GM18511 (cell line): ENCODE data around the gene PRAMEF26.
"Not testable (repeated sequence)": the region's sequence is repeated elsewhere in the genome, so short reads cannot be mapped to it uniquely, and the experiment has no call there.

Source experiments
- ATAC-seq: cut with Tn5 transposase; IDR thresholded peaks from one replicate; pipeline ENCODE4 v1.9.1; 2021; ENCODE audit warnings: mild to moderate bottlenecking, moderate library complexity; ENCODE audit not compliant: unreplicated experiment

PRAMEF26 gene

GRCh38 chr1:13155909-13156308 is at the start of gene PRAMEF26:
PRAMEF26 (minus strand) TSS chr1:13156009; CDS start chr1:13153095, 2,914 bp downstream.
- not testable (repeated sequence) for ATAC-seq

- not testable (repeated sequence) for ATAC-seq
These were observed 45.5 kb upstream of the PRAMEF26 start, which contains the start of gene PRAMEF13 for GRCh38 chr1:13201309-13201708. PRAMEF13 (minus strand) TSS chr1:13201409; CDS start chr1:13199589, 1,820 bp downstream.

- ATAC-seq = not testable (repeated sequence)
These were observed 15.7 kb upstream of the PRAMEF26 start, which contains the start of gene PRAMEF9 for GRCh38 chr1:13171548-13171947. PRAMEF9 (plus strand) TSS chr1:13171848; CDS start chr1:13175281, 3,433 bp downstream.

DNA sequence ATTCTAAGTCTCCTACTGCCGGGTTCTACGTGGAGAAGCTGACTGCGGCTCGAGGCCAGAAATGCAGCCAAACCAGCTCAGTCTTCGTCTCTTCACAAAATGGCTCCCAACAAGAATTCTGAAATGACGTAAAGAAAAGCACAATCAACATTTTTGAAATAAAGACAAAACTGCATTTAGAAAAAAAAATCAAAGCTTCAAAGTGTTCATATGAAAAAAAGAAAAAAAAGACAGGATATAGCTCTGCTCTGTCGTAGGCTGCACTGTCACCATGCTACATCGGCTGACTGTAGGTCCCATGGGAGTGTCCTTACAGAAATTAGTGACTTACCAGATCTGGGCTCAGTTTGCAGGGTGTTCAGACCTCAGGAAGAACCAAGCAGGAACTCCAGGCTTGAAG is 9.7 kb upstream of the PRAMEF26 start, which contains the start of gene HNRNPCL4:
HNRNPCL4 (minus strand) TSS at position 101 of the 400 bp plus-strand sequence. CDS start 164 bp downstream, outside the sequence.
- ATAC-seq = not testable (repeated sequence)

GRCh38 chr1:13116754-13117153 is 39.1 kb downstream of the PRAMEF26 start, which contains the start of gene HNRNPCL2:
HNRNPCL2 (minus strand) TSS chr1:13116854; CDS start chr1:13116400, 454 bp downstream.
- ATAC-seq = not testable (repeated sequence)
